Fibroblast of pulmonary artery (primary cell): Measurements from ENCODE around the gene VIP.

ENCODE experiments used
- DNase-seq: peaks from one replicate; pipeline ENCODE4 v3.0.0-alpha.2; 2010; ENCODE audit warnings: low read depth
- H3K4me3 ChIP-seq: replicated peaks from 2 replicates; pipeline ENCODE4 v1.5.1; 2011; ENCODE audit warnings: low read depth, mild to moderate bottlenecking, control low read depth, low read length, moderate library complexity
- CTCF ChIP-seq: IDR thresholded peaks from 2 replicates; pipeline ENCODE4 v1.5.1; 2011; ENCODE audit warnings: mild to moderate bottlenecking, control low read depth, low read length, inconsistent platforms; ENCODE audit errors: missing control alignments

Gene VIP

GRCh38 chr6:152775428-152775827, 24.8 kb downstream of the VIP start:
- DNase-seq, result no peak
- TF ChIP-seq CTCF, result no peak
- no peak overlapping the region for H3K4me3 ChIP-seq

GRCh38 chr6:152776833-152777232, 26.2 kb downstream of the VIP start:
- DNase-seq, result no peak
- TF ChIP-seq CTCF, result no peak
- H3K4me3 ChIP-seq, result no peak overlapping the region

- DNase-seq, result no peak
- no peak for TF ChIP-seq CTCF
- no peak overlapping the region for H3K4me3 ChIP-seq
Observed at GRCh38 chr6:152783217-152783878, 32.8 kb downstream of the VIP start.

GRCh38 chr6:152794696-152795095, 44.1 kb downstream of the VIP start:
- no peak overlapping the region for H3K4me3 ChIP-seq
- no peak for DNase-seq
- TF ChIP-seq CTCF, result no peak

GRCh38 chr6:152804150-152804549, 53.6 kb downstream of the VIP start:
- no peak for DNase-seq
- TF ChIP-seq CTCF, result no peak
- H3K4me3 ChIP-seq, result no peak overlapping the region
